Activated CD4-positive, alpha-beta T cell treated with anti-CD3 and anti-CD28 coated beads for 36 hours (primary cell): ENCODE data around the gene LSM2. TPM values are rescaled to one million over a fixed set of nuclear protein-coding genes. Genes with fewer than 3 reads are reported as not detected.
A peak's percentile ranks its signal among the peaks of the same experiment; 100 is the strongest.

Experiments used
- ATAC-seq: fragments of 200-7000 bp; cut with Tn5 transposase; one replicate; pipeline ENCODE4 v1.10.0; 2021; ENCODE audit warnings: mild to moderate bottlenecking, moderate library complexity
- CTCF ChIA-PET: fragments of 350-600 bp; sonication (Branson Sonifier 250); formaldehyde crosslinking; loops from one replicate; lab custom pipeline; 2021; ENCODE audit warnings: antibody characterized with exemption; lab: Charles Lee
- POLR2A ChIA-PET: fragments of 350-600 bp; sonication (Branson Sonifier 250); formaldehyde crosslinking; loops from one replicate; lab custom pipeline; 2021; ENCODE audit warnings: antibody characterized with exemption, inconsistent platforms; lab: Charles Lee
- DNase-seq: peaks from one replicate; pipeline ENCODE4 v3.0.0-alpha.2; 2020
- H3K27ac Mint-ChIP-seq: one replicate; pipeline ENCODE4 v1.8.0; 2021; ENCODE audit warnings: mixed read lengths
- H3K27me3 Mint-ChIP-seq: one replicate; pipeline ENCODE4 v1.8.0; 2021; ENCODE audit warnings: mixed read lengths
- H3K36me3 Mint-ChIP-seq: one replicate; pipeline ENCODE4 v1.8.0; 2021; ENCODE audit warnings: low read depth, mixed read lengths
- H3K4me1 Mint-ChIP-seq: one replicate; pipeline ENCODE4 v1.8.0; 2021; ENCODE audit warnings: mixed read lengths
- H3K4me3 Mint-ChIP-seq: one replicate; pipeline ENCODE4 v1.8.0; 2021; ENCODE audit warnings: mild to moderate bottlenecking, moderate library complexity, mixed read lengths
- H3K9me3 Mint-ChIP-seq: one replicate; pipeline ENCODE4 v1.8.0; 2021; ENCODE audit warnings: low read depth, mixed read lengths
- intact Hi-C, 2 experiments: fragments of 100-400 bp; cut with DNase I in 1 of 2; cut with micrococcal nuclease in 1 of 2; formaldehyde crosslinking; loops; one replicate each; pipeline versions ENCODE4 v1.14.2 to v1.15.1; 2022 to 2024; cut with DNase I, micrococcal nuclease
- total RNA-seq, 2 experiments: library from RNA; stranded (reverse); gene quantifications; one replicate each; pipeline ENCODE4 v1.2.3, GENCODE V29; 2021

Gene LSM2
- total RNA-seq, 2 experiments from 2014 or later, result 112 to 124 TPM

GRCh38 chr6:31837369-31838113 lies 30.8 kb upstream of the LSM2 start:
- DNase-seq (no peak), ATAC-seq (no peak)
- H3K9me3 Mint-ChIP-seq, result no peaks in the 10 kb centered on the region
- intact Hi-C loops, result no loop called here
- no peaks in the 10 kb centered on the region for H3K27me3 Mint-ChIP-seq
- CTCF ChIA-PET, result interaction anchor here (0.7 to 2.4 kb wide), 5 partner anchors 10 to 107 kb away, joined by 3 to 6 read pairs (median 5); partner anchors contain the start of gene LSM2
- peaks cover 34% of the 10 kb centered on the region for H3K4me1 Mint-ChIP-seq
- H3K4me3 Mint-ChIP-seq, result peak overlapping the region; percentile 90
- H3K27ac Mint-ChIP-seq, result peak overlapping the region; percentile 95
- POLR2A ChIA-PET, result interaction anchor here (0.6 to 1.7 kb wide), 4 partner anchors 10 to 437 kb away, joined by 3 to 7 read pairs (median 4); partner anchors contain the start of genes HSPA1B and NEU1
- peaks cover 60% of the 10 kb centered on the region for H3K36me3 Mint-ChIP-seq

GRCh38 chr6:31836474-31837368 lies 30.0 kb upstream of the LSM2 start:
- Mint-ChIP-seq H3K36me3 (peaks cover 60% of the 10 kb centered on the region), H3K4me1 (peaks cover 37% of the 10 kb centered on the region), H3K27ac (peak overlapping the region; percentile 95), H3K9me3 (no peaks in the 10 kb centered on the region), H3K4me3 (peak overlapping the region; percentile 90), H3K27me3 (no peaks in the 10 kb centered on the region)
- POLR2A ChIA-PET, result interaction anchor here (0.6 to 1.7 kb wide), 7 partner anchors 9 to 325 kb away, joined by 3 to 7 read pairs (median 4); partner anchors contain the start of genes HSPA1A, HSPA1B, HSPA1L and LSM2
- intact Hi-C loops, result no loop called here
- CTCF ChIA-PET, result interaction anchor here (0.7 to 2.4 kb wide), 6 partner anchors 26 to 106 kb away, joined by 3 to 6 read pairs (median 4); partner anchors contain the start of genes LSM2 and NEU1
- ATAC-seq (no peak), DNase-seq (peak; percentile 27)

GRCh38 chr6:31836047-31836473 lies 29.3 kb upstream of the LSM2 start:
- Mint-ChIP-seq H3K4me1 (peaks cover 39% of the 10 kb centered on the region), H3K9me3 (no peaks in the 10 kb centered on the region), H3K4me3 (peak overlapping the region; percentile 90), H3K27me3 (no peaks in the 10 kb centered on the region), H3K27ac (peak overlapping the region; percentile 95), H3K36me3 (peaks cover 62% of the 10 kb centered on the region)
- DNase-seq (no peak), ATAC-seq (no peak)
- intact Hi-C loops, result no loop called here
- ChIA-PET POLR2A (interaction anchor here (0.6 to 1.7 kb wide), 6 partner anchors 9 to 324 kb away, joined by 3 to 7 read pairs (median 4); partner anchors contain the start of genes HSPA1A, HSPA1B, HSPA1L and LSM2), CTCF (interaction anchor here (0.7 to 2.4 kb wide), 5 partner anchors 27 to 146 kb away, joined by 3 to 6 read pairs (median 4); partner anchors contain the start of genes LSM2 and NEU1)

- ChIA-PET POLR2A (interaction anchor here (0.6 to 1.7 kb wide), 5 partner anchors 28 to 294 kb away, joined by 3 to 8 read pairs (median 5); partner anchors contain the start of genes ATF6B, GPANK1, LSM2 and NEU1), CTCF (interaction anchor here (0.6 to 1.2 kb wide), 4 partner anchors 28 to 179 kb away, joined by 3 to 7 read pairs (median 4); partner anchors contain the start of genes APOM, LSM2 and NEU1)
- intact Hi-C loops, result loop anchor here (1.0 to 5.0 kb wide), 13 partner anchors 28 to 288 kb away; partner anchors contain the start of genes ATP6V1G2 (in 2 of the 2), EHMT2 (in 2 of the 2), NFKBIL1 (in 2 of the 2) and ABHD16A (in 1 of the 2)
- Mint-ChIP-seq H3K27ac (peak overlapping the region; percentile 95), H3K4me3 (peak overlapping the region; percentile 90), H3K36me3 (peaks cover 60% of the 10 kb centered on the region), H3K9me3 (no peaks in the 10 kb centered on the region), H3K4me1 (peaks cover 40% of the 10 kb centered on the region), H3K27me3 (no peaks in the 10 kb centered on the region)
- DNase-seq (peak; percentile 85), ATAC-seq (peak; percentile 63)
Observed at GRCh38 chr6:31834367-31835250, 27.8 kb upstream of the LSM2 start.

GRCh38 chr6:31831350-31832215 lies 24.8 kb upstream of the LSM2 start:
- H3K4me1 Mint-ChIP-seq, result peaks cover 22% of the 10 kb centered on the region
- no peaks in the 10 kb centered on the region for H3K27me3 Mint-ChIP-seq
- peak overlapping the region; percentile 58 for H3K27ac Mint-ChIP-seq
- H3K36me3 Mint-ChIP-seq, result peaks cover 33% of the 10 kb centered on the region
- DNase-seq (no peak), ATAC-seq (no peak)
- ChIA-PET POLR2A (interaction anchor here (0.5 kb wide), 1 partner anchor 17 kb away, joined by 4 read pairs; no protein-coding TSS in a partner anchor), CTCF (interaction anchor here (0.5 to 4.2 kb wide), 12 partner anchors 22 to 1505 kb away, joined by 3 to 23 read pairs (median 3); partner anchors contain the start of genes LSM2 and VARS1)
- intact Hi-C loops, result loop anchor here in 1 of 2 experiments (2.0 to 5.0 kb wide), 2 partner anchors 151 to 284 kb away; partner anchors contain the start of genes ATP6V1G2, LY6G5C and NFKBIL1
- no peaks in the 10 kb centered on the region for H3K9me3 Mint-ChIP-seq
- peak overlapping the region; percentile 89 for H3K4me3 Mint-ChIP-seq

GRCh38 chr6:31830886-31831335 lies 24.1 kb upstream of the LSM2 start:
- DNase-seq, result no peak
- Mint-ChIP-seq H3K27ac (peak overlapping the region; percentile 85), H3K4me1 (peaks cover 24% of the 10 kb centered on the region), H3K4me3 (peak overlapping the region; percentile 89), H3K9me3 (no peaks in the 10 kb centered on the region), H3K36me3 (peaks cover 26% of the 10 kb centered on the region), H3K27me3 (no peaks in the 10 kb centered on the region)
- POLR2A ChIA-PET, result interaction anchor here (0.5 to 0.6 kb wide), 2 partner anchors 17 to 34 kb away, joined by 4 to 5 read pairs; no protein-coding TSS in a partner anchor
- intact Hi-C loops, result loop anchor here (1.0 to 5.0 kb wide), 3 partner anchors 150 to 284 kb away; partner anchors contain the start of genes ATP6V1G2 (in 1 of the 2), LY6G5C (in 1 of the 2) and NFKBIL1 (in 1 of the 2)
- ATAC-seq, result no peak
- CTCF ChIA-PET, result interaction anchor here (0.5 to 4.2 kb wide), 21 partner anchors 10 to 1505 kb away, joined by 3 to 23 read pairs (median 4); partner anchors contain the start of genes C6orf47, DDAH2, LSM2 and VARS1

GRCh38 chr6:31829633-31830283 lies 23.0 kb upstream of the LSM2 start:
- no peak for ATAC-seq
- POLR2A ChIA-PET, result interaction anchor here (1.2 to 1.4 kb wide), 2 partner anchors 17 to 102 kb away, joined by 3 read pairs; no protein-coding TSS in a partner anchor
- Mint-ChIP-seq H3K27ac (peak overlapping the region; percentile 85), H3K4me1 (peaks cover 34% of the 10 kb centered on the region), H3K27me3 (no peaks in the 10 kb centered on the region), H3K36me3 (peaks cover 17% of the 10 kb centered on the region), H3K4me3 (peak overlapping the region; percentile 89), H3K9me3 (no peaks in the 10 kb centered on the region)
- no peak for DNase-seq
- intact Hi-C loops, result loop anchor here (1.0 to 5.0 kb wide), 3 partner anchors 149 to 282 kb away; partner anchors contain the start of genes ATP6V1G2 (in 1 of the 2), LY6G5C (in 1 of the 2) and NFKBIL1 (in 1 of the 2)
- CTCF ChIA-PET, result interaction anchor here (0.6 to 4.2 kb wide), 28 partner anchors 9 to 1134 kb away, joined by 3 to 23 read pairs (median 4); partner anchors contain the start of genes ABHD16A, DDAH2, LSM2 and LY6G6F
